GM18861 (cell line): ENCODE results near the gene RASSF5.

Experiments used
- ATAC-seq: cut with Tn5 transposase; IDR thresholded peaks from one replicate; pipeline ENCODE4 v1.9.1; 2021; ENCODE audit not compliant: unreplicated experiment

The RASSF5 gene

GRCh38 chr1:206507284-206508129 is at the start of gene RASSF5:
Gene RASSF5 (plus strand): TSS chr1:206507531. CDS start chr1:206507603, 72 bp downstream.
- ATAC-seq, result no peak

DNA sequence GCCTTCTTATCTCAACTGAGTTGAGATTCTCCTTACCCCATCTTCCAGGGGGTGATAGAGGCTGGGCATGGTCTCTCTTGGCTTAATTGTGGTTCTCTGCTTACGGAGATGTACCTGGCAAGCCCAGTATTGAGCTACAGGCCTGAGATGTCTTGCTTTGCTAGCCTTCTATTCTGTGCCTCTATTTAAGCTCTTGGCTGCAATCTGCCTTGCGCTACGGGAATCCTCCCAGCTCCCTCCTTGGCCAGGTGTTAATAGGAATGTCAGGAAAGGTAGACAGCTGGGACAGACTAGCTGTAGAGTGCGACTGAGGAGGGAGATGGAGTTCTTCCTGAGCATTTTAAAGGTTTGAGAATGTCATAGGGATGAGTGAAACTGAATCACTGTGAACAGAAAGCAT is 47.6 kb upstream of the RASSF5 start:
- no peak for ATAC-seq

DNA sequence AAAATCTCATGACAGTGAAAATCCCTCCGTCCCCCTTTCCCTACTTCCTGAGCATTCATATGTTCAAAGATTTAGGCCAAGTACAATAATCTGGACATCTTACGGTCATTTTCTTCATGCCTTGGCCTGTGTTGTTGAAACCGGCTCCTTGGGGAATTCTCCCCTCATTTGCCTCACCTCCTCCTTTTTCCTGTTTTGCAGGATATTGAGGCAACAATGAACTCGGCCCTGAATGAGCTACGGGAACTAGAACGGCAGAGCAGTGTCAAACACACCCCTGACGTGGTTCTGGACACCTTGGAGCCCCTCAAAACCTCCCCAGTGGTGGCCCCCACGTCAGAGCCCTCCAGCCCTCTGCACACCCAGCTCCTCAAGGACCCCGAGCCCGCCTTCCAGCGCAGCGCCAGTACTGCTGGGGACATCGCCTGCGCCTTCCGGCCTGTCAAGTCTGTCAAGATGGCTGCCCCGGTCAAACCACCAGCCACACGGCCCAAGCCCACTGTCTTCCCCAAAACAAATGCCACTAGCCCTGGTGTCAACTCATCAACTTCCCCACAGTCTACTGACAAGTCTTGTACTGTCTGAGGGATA is 46.4 kb upstream of the RASSF5 start:
- ATAC-seq, result no peak

DNA sequence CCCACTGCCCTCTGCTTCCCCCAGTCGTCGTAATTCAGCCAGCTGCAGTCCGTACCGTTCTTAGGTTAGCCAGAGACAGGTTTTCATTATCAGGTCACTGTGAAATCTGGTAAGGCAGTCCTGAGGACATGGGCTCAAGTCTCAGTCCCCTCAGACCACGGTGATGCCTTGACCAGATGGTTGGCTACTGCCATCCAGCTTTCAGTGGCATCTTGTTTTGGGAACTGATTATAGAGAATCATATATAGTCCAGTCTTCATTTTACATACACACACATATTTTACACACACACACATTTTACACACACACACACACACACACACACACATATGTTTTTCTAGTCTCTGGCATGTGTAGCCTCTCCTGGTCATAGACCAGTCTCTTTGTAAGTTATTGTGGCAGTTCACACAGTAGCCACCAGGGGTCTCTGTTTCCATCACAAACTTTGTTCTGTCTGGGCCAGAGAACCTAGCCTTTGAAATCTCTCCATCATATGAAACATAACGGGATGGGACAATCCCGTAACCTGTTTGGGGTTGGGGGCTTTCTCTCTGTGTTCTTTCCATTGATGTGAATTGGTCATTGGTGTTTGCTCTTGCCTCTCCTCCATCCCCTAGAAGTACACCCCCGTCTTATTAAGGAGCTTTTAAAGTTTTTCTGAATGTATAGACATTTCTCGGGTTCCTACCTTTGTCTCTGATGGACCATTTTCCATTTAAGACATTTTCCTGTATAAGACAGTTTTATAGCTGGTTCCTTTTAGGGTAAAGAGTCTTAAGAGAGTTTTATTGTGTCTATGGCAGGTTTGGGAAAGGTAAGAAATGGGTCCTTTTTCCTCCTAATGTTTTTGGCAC is 45.5 kb upstream of the RASSF5 start:
- ATAC-seq, result peak; percentile 53

DNA sequence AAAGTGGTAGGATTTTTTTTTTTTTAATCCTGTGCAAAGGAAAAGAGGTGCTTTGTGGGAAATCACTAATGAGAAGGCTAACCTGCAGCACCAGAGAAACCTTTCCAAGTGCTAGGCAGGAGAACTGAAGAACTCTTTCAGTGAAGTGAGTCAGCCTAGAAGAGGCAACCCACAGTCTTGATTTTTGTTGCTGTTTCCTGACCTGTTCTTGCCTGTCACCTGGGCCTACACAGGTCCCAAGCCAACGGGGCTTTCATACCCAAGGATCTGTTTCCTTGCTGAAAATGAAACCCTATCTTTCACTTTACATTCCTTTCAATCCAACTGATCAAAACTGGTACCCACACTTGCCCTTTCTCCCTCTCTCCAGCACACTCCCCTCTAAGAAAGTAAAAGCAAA is 44.2 kb upstream of the RASSF5 start:
- ATAC-seq, result no peak

DNA sequence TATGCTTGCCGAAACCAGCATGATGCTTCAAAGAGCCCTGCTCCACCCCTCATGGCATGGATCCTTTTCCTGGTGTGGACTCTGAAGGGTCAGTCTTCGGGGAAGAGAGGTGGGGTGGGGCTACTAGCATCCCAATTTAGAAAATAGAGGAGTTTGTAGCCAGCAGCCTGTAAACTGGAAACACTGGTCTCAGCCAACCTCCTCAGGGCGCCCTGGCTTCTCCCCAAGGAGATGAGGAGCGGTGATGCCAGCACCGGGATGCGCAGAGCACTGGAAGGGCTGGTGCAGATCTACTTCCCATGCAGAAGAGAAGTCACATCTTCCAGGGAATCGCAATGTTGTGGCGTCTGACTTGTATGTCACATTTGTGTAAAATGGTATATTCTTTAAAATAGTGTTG is 43.4 kb upstream of the RASSF5 start:
- ATAC-seq, result no peak

DNA sequence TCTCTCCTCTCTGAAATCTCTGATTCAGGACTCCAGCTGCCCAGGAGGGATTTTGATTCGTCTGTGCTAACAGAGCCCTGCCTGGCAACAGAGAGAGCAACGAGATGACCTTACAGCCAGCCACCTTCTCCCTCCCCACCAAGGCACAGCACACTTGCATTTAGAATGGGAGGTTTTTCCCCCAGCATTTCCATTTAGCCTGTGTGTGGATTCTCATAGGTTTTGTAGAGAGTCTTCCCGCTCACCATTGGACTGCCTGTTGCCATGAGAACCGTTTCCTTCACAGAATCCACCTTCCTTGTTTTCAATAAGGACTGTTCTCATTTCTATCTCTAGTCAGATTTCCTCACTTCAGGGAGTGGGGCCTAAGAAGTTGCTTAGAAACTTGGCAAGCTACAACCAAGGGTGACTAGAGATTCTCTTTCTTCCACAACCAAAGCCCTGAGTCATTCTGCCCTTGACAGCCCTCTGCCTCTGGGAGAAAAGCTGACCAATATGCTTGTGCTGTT is 42.8 kb upstream of the RASSF5 start:
- no peak for ATAC-seq

DNA sequence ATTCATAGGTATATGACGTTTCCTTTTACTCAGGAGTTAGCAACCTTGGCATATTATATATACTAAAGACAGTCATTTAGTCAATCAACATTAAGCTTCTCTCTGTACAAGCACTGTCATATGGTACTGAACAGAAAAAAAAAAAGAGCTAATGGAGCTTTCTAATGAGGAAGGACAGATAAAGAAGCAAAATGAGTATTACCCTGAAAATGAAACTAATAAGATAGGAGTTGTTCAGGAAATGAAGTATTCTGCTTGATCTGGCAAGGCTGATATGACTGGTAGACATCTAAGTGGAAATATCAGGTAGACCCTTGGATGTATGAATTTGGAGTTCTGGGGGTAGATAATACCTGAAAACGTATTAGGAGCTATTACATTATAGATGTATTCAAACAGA is 41.4 kb upstream of the RASSF5 start:
- ATAC-seq, result peak; percentile 32

DNA sequence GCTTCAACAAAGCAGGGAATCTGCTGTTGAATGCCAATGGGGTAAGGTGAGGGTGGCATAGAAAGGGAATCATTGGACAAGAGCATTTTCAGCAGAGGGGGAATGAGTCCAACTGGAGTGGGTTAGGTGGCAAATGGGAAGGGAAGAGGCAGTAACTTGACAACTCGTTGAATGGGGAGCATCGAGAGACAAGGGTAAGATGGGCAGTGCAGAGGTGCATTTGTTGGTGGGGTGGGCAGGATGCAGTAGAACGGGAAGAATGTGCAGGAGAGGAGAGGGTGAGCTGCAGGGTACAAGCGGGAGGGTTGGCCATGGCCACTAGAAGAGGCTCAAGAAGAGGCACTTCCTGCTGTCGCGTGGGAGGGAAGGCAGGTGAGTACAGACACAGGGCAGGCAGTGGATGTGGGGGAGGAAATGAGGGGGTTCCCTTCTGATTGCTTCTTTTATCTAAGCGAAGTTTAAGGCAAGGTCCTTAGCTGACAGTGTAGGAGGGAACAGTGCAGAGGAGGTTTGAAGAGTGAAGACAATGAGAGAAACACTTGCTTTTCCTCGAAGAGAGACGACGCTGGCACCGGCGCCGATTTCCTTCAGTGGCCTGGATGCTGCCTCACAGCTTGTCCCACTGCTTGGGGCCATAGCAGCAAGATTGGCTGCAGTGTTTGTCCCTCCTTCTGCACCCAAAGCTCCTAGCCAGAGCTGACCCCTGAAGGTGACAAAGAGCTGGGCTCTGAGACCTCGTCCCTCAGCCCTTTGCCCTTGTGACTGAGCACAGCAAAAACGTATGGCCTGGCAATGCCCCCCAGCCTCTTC is 40.3 kb upstream of the RASSF5 start:
- ATAC-seq, result no peak

DNA sequence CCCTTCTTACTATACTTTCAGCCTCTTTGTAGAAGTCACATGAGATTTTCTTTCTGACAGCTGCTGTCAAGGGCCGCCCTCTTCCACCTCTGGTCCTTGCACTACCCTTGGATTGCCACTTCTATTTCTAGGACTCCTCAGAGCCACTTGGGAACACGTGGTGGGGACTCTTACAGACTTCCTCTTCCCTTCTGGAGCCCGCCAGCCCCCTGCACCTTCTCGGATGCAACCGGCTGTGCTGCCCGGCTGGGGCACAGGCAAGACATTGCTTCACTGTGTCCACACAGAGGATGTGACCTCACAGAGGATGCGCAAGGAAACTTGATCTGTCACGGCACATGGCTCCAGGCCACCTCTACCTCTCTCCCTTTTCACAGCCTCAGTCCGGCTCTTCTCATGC is 39.4 kb upstream of the RASSF5 start:
- no peak for ATAC-seq

- ATAC-seq, result no peak
These were observed 38.8 kb upstream of the RASSF5 start for GRCh38 chr1:206468571-206468970.

DNA sequence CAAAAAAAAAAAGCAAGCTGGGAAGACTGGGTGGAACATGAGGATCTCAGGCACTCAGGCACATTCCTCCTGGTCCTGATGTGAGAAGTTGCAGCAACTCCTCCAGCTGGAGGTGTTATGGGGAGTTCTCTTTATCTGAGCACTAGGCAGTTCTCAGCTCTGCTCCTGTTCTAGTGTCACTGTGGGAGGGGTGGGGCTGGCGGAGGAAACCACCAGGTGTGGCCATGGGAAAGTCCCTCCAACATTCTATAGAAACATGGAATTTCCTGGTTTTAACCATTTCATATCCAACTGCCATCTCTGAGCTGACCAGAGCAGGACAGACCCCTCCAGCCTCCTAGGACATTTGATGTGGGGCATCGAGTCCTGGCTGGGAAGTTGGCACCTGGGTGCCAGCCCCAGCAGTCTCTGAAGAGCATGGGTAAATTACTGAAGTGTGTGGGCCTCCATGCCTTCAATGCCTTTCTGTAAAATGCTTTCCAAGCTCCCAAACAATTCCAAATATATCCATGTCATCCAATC is 37.9 kb upstream of the RASSF5 start:
- ATAC-seq, result no peak

GRCh38 chr1:206469933-206470691 is 37.2 kb upstream of the RASSF5 start, which contains the start of gene IKBKE:
Gene IKBKE (plus strand): TSS chr1:206470476. CDS start chr1:206473228, 2,752 bp downstream.
- peak; percentile 42 for ATAC-seq

DNA sequence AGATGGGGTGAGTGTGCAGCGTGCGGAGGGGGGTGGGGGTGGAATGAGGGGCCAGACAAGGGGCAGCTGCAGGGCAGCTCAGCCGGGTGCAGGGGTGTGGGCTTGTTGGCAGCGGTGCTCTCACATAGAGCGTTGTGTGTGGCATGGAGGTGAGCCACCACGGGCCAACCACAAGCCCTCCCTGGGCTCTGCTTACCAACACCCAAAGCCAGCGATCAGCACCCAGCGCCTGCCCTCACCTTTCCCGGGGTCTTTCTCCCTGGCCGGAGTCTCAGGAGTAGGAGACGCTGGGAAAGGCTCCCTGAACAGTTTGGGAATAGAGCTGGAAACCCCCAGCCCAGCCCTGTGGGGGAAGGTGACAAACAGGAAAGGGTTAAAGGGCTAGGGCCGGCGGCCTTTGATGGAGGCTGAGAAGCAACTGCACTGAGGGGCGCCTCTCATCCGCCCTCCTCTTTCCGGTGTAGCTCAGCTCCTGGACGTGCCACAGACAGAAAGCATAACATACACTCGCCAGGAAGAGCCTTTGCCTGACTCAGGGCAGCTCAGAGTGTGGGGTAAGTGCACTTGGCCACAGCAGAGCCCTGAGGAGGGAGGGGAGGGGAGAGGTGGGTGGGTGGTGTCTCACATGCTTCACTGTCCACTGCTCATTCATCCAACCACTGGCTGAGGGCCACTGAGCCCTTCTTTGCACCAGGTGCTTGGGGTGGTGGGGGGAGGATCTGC is 36.5 kb upstream of the RASSF5 start:
- peak; percentile 31 for ATAC-seq

- ATAC-seq, result no peak
These were observed 35.9 kb upstream of the RASSF5 start for GRCh38 chr1:206471415-206471801.

- ATAC-seq, result no peak
These were observed 35.3 kb upstream of the RASSF5 start for GRCh38 chr1:206472024-206472423.

DNA sequence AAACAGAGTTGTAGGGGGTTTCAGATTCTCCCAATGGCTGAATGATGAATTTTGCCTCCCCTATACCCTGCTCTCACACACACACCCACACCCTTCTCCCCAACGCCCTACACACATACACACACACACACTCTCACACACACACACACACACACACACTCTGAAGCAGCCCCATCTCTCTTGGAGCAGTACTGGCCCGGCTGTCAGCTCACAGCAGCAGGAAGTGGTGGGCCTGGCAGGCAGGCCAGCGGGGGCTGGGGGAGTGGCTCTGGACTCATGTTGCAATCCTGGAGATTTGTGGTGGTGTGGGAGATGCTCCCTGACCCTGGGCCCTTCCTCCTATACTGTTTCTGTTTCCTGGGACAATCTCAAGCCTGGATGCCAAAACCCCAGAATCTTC is 34.9 kb upstream of the RASSF5 start:
- ATAC-seq, result no peak

DNA sequence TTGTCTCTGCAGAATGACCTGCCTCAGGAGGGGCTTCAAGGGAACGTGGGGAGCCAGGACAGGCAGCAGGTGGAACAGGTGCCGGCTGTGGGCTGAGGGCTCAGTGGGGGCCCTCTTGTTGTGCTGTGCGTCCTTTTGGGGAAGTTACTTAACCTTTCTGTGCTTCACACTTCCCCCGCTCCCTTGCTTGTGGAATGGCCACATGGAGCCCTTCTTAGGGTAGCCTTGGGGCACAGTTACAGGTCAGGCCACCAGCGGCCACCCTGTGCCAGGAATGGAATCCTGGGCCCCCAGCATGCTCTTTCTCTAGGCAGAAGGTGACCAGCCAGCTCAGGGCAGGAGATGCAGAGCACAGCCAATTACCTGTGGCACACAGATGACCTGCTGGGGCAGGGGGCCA is 34.4 kb upstream of the RASSF5 start:
- ATAC-seq, result no peak

DNA sequence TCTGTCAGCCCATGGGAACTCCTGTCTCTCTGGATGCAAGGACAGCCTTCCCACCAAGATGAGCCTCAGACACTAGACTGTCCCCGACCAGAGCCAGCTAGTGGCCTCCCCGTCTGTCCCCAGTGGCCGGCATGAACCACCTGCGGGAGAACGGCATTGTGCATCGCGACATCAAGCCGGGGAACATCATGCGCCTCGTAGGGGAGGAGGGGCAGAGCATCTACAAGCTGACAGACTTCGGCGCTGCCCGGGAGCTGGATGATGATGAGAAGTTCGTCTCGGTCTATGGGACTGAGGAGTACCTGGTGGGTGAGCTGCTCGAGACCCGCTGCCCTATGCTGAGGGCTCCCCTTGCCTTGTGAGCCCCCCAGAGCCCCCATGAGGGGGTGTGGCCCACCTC is 31.3 kb upstream of the RASSF5 start:
- no peak for ATAC-seq
